ENCODE measurements around the gene GALNT2. TPM values are rescaled to one million over a fixed set of nuclear protein-coding genes. Genes with fewer than 3 reads are reported as not detected.

Gene GALNT2
- total RNA-seq, 4 donors from 2014 or later = 41.7 to 56.4 (median 50.7) TPM

GRCh38 chr1:230103306-230104173, 36.5 kb downstream of the GALNT2 start:
- TF ChIP-seq, protein P1, sequence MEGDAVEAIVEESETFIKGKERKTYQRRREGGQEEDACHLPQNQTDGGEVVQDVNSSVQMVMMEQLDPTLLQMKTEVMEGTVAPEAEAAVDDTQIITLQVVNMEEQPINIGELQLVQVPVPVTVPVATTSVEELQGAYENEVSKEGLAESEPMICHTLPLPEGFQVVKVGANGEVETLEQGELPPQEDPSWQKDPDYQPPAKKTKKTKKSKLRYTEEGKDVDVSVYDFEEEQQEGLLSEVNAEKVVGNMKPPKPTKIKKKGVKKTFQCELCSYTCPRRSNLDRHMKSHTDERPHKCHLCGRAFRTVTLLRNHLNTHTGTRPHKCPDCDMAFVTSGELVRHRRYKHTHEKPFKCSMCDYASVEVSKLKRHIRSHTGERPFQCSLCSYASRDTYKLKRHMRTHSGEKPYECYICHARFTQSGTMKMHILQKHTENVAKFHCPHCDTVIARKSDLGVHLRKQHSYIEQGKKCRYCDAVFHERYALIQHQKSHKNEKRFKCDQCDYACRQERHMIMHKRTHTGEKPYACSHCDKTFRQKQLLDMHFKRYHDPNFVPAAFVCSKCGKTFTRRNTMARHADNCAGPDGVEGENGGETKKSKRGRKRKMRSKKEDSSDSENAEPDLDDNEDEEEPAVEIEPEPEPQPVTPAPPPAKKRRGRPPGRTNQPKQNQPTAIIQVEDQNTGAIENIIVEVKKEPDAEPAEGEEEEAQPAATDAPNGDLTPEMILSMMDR (IDR thresholded peaks at IDR 0.05; ENCODE audit: low read depth) = no peak

DNA sequence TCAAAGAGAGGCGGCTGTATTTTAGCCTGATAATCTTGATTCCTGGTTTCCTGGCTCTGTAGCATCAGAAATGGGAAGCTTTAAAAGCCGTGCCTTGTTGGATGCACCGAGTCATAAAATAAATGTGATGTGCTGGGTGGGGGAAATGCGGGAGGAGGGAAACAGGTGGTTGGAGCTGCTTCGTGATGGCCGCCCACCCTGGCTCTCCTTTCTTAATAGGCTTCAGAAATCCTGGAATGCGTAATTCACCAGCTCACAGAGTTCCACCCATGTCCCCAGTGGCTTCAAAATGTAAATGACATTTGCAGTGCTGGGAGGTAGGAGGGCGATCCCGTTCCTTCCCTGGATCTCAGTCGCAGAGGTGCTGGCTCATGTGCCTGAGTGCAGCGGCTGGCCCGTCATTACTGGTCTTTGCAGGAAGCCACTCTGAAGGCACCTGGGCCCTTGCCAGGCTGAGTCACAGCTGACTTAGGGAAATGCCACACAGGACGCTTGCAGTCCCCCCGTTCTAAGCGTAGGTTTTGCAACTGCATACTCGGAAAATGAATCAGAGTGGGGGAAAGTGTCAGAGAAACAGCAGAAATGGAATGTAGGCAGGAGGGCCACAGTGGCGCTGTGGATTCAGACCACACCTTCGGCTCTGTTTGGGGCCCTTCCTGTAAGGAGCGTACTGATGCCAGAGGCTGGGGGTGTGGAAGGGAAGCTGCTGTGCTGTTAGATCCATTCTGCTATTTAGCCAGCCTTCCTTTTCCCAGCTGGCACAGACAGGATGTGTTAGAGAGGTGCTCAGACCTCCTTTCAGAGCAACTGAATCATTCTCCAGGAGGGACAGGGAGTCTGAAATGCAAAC, 37.6 kb downstream of the GALNT2 start:
- TF ChIP-seq, protein P1 (IDR thresholded peaks at IDR 0.05; ENCODE audit: low read depth) = no peak

GRCh38 chr1:230105245-230105753, 38.3 kb downstream of the GALNT2 start:
- TF ChIP-seq, protein P1 (IDR thresholded peaks at IDR 0.05; ENCODE audit: low read depth) = no peak

GRCh38 chr1:230105754-230106625, 39.0 kb downstream of the GALNT2 start:
- TF ChIP-seq, protein P1 (IDR thresholded peaks at IDR 0.05; ENCODE audit: low read depth) = no peak

DNA sequence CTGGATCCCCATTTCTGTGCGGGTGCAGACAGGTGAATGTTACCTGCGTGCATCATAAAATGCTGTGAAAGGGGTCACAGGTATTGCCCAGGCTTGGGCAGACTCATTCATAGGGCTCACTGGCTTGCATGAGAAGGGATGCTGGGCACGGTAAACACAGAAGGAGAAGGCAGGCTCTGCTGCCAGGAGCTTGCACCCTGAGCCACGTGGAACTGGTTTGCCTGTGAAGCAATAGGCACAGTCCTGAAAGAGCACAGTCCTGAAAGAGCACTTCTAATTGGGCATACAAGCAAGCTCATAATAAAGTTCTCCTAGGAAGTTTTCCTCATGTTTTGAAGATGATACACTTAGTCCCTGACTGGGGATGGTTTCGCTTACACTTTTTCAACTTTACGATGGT, 40.9 kb downstream of the GALNT2 start:
- TF ChIP-seq, protein P1 (IDR thresholded peaks at IDR 0.05; ENCODE audit: low read depth) = no peak

GRCh38 chr1:230108580-230108979, 41.5 kb downstream of the GALNT2 start:
- TF ChIP-seq, protein P1 (IDR thresholded peaks at IDR 0.05; ENCODE audit: low read depth) = no peak

All from subcutaneous adipose tissue (tissue), 4 donors.